ENCODE results near the gene SEPTIN10. TPM values are rescaled to one million over a fixed set of nuclear protein-coding genes. Genes with fewer than 3 reads are reported as not detected.

The SEPTIN10 gene
- total and polyA plus RNA-seq, 2 donors (not counting 1 experiment from before 2014, with no cell fraction given) = 90.3 to 99.4 TPM

- no peaks in the 10 kb centered on the region for H3K27me3 ChIP-seq (ENCODE audit: control insufficient read depth, insufficient read depth, low read length)
- no peak overlapping the region for H2AFZ ChIP-seq (ENCODE audit: low read length)
- peaks cover 2% of the 10 kb centered on the region for H3K36me3 ChIP-seq (ENCODE audit: control insufficient read depth, insufficient read depth, low read length)
- H4K20me1 ChIP-seq (ENCODE audit: control insufficient read depth, extremely low read depth, insufficient read depth, low read length) = no peaks in the 10 kb centered on the region
- no peak overlapping the region for H3K9ac ChIP-seq (ENCODE audit: insufficient read depth, low read length)
- no peak overlapping the region for H3K4me2 ChIP-seq (ENCODE audit: extremely low read depth, insufficient read depth, low read length)
- H3K4me1 ChIP-seq (ENCODE audit: control insufficient read depth, extremely low read depth, insufficient read depth, low read length) = no peaks in the 10 kb centered on the region
- no peaks in the 10 kb centered on the region for H3K9me3 ChIP-seq (ENCODE audit: control insufficient read depth, insufficient read depth, low read depth, low read length)
- TF ChIP-seq EZH2 (IDR thresholded peaks at IDR 0.05; ENCODE audit: low read length, missing control alignments) = no peak
- TF ChIP-seq CTCF (conservative IDR thresholded peaks at IDR 0.05 in 1 of 2, IDR thresholded peaks at IDR 0.05 in 1 of 2; ENCODE audit: low read depth in 1 of 2, low read length in 2 of 2) = no peak
- no peak overlapping the region for H3K27ac ChIP-seq (ENCODE audit: insufficient read depth, low read length)
- H3K4me3 ChIP-seq (replicated peaks in 1 of 4; ENCODE audit: control extremely low read depth in 1 of 4, insufficient read depth in 1 of 4, low read depth in 3 of 4, low read length in 4 of 4) = no peak overlapping the region
- peak in 1 of 2 donors; percentile 62 for DNase-seq (ENCODE audit: low read depth in 2 of 2)
- H3K79me2 ChIP-seq (ENCODE audit: control insufficient read depth, insufficient read depth, low read length) = no peaks in the 10 kb centered on the region
Observed at GRCh38 chr2:109560265-109560664, 53.5 kb downstream of the SEPTIN10 start.

GRCh38 chr2:109558076-109558882 is 55.5 kb downstream of the SEPTIN10 start:
- Histone ChIP-seq H4K20me1 (ENCODE audit: control insufficient read depth, extremely low read depth, insufficient read depth, low read length) (no peaks in the 10 kb centered on the region), H2AFZ (ENCODE audit: low read length) (no peak overlapping the region), H3K9me3 (ENCODE audit: control insufficient read depth, insufficient read depth, low read depth, low read length) (no peaks in the 10 kb centered on the region), H3K9ac (ENCODE audit: insufficient read depth, low read length) (no peak overlapping the region), H3K36me3 (ENCODE audit: control insufficient read depth, insufficient read depth, low read length) (no peaks in the 10 kb centered on the region), H3K4me2 (ENCODE audit: extremely low read depth, insufficient read depth, low read length) (no peak overlapping the region), H3K4me1 (ENCODE audit: control insufficient read depth, extremely low read depth, insufficient read depth, low read length) (no peaks in the 10 kb centered on the region), H3K79me2 (ENCODE audit: control insufficient read depth, insufficient read depth, low read length) (no peaks in the 10 kb centered on the region), H3K27ac (ENCODE audit: insufficient read depth, low read length) (no peak overlapping the region), H3K27me3 (ENCODE audit: control insufficient read depth, insufficient read depth, low read length) (no peaks in the 10 kb centered on the region), H3K4me3 (replicated peaks in 1 of 4; ENCODE audit: control extremely low read depth in 1 of 4, insufficient read depth in 1 of 4, low read depth in 3 of 4, low read length in 4 of 4) (no peak overlapping the region)
- TF ChIP-seq CTCF (conservative IDR thresholded peaks at IDR 0.05 in 1 of 2, IDR thresholded peaks at IDR 0.05 in 1 of 2; ENCODE audit: low read depth in 1 of 2, low read length in 2 of 2) (no peak), EZH2 (IDR thresholded peaks at IDR 0.05; ENCODE audit: low read length, missing control alignments) (no peak)
- DNase-seq (ENCODE audit: low read depth in 2 of 2) = peak; percentile 66 to 86

- Histone ChIP-seq H3K27me3 (ENCODE audit: control insufficient read depth, insufficient read depth, low read length) (no peaks in the 10 kb centered on the region), H3K27ac (ENCODE audit: insufficient read depth, low read length) (no peak overlapping the region), H3K9ac (ENCODE audit: insufficient read depth, low read length) (no peak overlapping the region), H4K20me1 (ENCODE audit: control insufficient read depth, extremely low read depth, insufficient read depth, low read length) (no peaks in the 10 kb centered on the region), H2AFZ (ENCODE audit: low read length) (no peak overlapping the region), H3K4me3 (replicated peaks in 1 of 4; ENCODE audit: control extremely low read depth in 1 of 4, insufficient read depth in 1 of 4, low read depth in 3 of 4, low read length in 4 of 4) (no peak overlapping the region), H3K4me2 (ENCODE audit: extremely low read depth, insufficient read depth, low read length) (no peak overlapping the region), H3K4me1 (ENCODE audit: control insufficient read depth, extremely low read depth, insufficient read depth, low read length) (no peaks in the 10 kb centered on the region), H3K36me3 (ENCODE audit: control insufficient read depth, insufficient read depth, low read length) (no peaks in the 10 kb centered on the region), H3K9me3 (ENCODE audit: control insufficient read depth, insufficient read depth, low read depth, low read length) (no peaks in the 10 kb centered on the region), H3K79me2 (ENCODE audit: control insufficient read depth, insufficient read depth, low read length) (no peaks in the 10 kb centered on the region)
- no peak for TF ChIP-seq EZH2 (IDR thresholded peaks at IDR 0.05; ENCODE audit: low read length, missing control alignments)
- no peak for TF ChIP-seq CTCF (conservative IDR thresholded peaks at IDR 0.05 in 1 of 2, IDR thresholded peaks at IDR 0.05 in 1 of 2; ENCODE audit: low read depth in 1 of 2, low read length in 2 of 2)
- no peak for DNase-seq (ENCODE audit: low read depth in 2 of 2)
Observed at GRCh38 chr2:109557309-109557708, 56.5 kb downstream of the SEPTIN10 start.
